ENCODE measurements around the gene CHST11. TPM values are rescaled to one million over a fixed set of nuclear protein-coding genes. Genes with fewer than 3 reads are reported as not detected.

The CHST11 gene
- total and polyA plus RNA-seq, 4 donors = 0.57 to 11.1 (median 3.7) TPM

DNA sequence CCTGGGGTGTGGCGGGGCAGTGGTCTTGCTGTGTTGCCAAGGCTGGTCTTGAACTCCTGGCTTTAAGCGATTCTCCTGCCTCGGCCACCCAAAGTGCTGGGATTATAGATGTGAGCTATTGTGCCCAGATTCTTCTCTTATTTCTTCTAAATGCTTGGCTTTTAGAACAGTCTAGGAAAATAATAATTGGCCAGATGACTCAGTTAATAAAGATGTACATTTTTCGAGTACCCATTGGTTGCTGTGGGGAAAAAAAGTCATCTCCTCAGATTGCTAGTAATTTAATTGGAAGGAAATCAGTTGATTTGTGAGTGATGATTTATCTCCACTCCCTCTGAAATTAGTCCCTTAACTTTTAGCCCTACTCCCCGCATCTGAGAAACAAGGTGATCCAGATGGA lies 45.5 kb downstream of the CHST11 start:
- no peaks in the 10 kb centered on the region for H3K36me3 ChIP-seq (ENCODE audit: control insufficient read depth in 4 of 4, insufficient read depth in 3 of 4, low read depth in 1 of 4, low read length in 3 of 4)
- WGBS = 96% methylated on average over 5 of the region's 5 CpGs
- TF ChIP-seq, protein P1, sequence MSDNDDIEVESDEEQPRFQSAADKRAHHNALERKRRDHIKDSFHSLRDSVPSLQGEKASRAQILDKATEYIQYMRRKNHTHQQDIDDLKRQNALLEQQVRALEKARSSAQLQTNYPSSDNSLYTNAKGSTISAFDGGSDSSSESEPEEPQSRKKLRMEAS (IDR thresholded peaks at IDR 0.05) = no peak
- TF ChIP-seq ATF3 (IDR thresholded peaks at IDR 0.05) = no peak
- TF ChIP-seq FOXA2 (IDR thresholded peaks at IDR 0.05) = no peak
- TF ChIP-seq RAD21 (IDR thresholded peaks at IDR 0.05) = no peak
- TF ChIP-seq, protein P2, sequence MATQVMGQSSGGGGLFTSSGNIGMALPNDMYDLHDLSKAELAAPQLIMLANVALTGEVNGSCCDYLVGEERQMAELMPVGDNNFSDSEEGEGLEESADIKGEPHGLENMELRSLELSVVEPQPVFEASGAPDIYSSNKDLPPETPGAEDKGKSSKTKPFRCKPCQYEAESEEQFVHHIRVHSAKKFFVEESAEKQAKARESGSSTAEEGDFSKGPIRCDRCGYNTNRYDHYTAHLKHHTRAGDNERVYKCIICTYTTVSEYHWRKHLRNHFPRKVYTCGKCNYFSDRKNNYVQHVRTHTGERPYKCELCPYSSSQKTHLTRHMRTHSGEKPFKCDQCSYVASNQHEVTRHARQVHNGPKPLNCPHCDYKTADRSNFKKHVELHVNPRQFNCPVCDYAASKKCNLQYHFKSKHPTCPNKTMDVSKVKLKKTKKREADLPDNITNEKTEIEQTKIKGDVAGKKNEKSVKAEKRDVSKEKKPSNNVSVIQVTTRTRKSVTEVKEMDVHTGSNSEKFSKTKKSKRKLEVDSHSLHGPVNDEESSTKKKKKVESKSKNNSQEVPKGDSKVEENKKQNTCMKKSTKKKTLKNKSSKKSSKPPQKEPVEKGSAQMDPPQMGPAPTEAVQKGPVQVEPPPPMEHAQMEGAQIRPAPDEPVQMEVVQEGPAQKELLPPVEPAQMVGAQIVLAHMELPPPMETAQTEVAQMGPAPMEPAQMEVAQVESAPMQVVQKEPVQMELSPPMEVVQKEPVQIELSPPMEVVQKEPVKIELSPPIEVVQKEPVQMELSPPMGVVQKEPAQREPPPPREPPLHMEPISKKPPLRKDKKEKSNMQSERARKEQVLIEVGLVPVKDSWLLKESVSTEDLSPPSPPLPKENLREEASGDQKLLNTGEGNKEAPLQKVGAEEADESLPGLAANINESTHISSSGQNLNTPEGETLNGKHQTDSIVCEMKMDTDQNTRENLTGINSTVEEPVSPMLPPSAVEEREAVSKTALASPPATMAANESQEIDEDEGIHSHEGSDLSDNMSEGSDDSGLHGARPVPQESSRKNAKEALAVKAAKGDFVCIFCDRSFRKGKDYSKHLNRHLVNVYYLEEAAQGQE (IDR thresholded peaks at IDR 0.05) = no peak
- TF ChIP-seq HNF4A (conservative IDR thresholded peaks at IDR 0.05) = no peak
- no peak for TF ChIP-seq HNF4G (IDR thresholded peaks at IDR 0.05)
- no peak for TF ChIP-seq YY1 (IDR thresholded peaks at IDR 0.05)
- no peak for TF ChIP-seq RXRA (IDR thresholded peaks at IDR 0.05)
- no peak for TF ChIP-seq CTCF (IDR thresholded peaks at IDR 0.05; ENCODE audit: low read depth, low read length, missing input control)
- no peak for TF ChIP-seq NR2F2 (IDR thresholded peaks at IDR 0.05)
- no peak for TF ChIP-seq FOXA1 (IDR thresholded peaks at IDR 0.05)
- no peak for TF ChIP-seq ZBTB33 (IDR thresholded peaks at IDR 0.05)
- H3K27me3 ChIP-seq (ENCODE audit: control insufficient read depth in 4 of 4, insufficient read depth in 4 of 4, low read length in 3 of 4) = no peaks in the 10 kb centered on the region
- no peak for DNase-seq (ENCODE audit: low spot score)
- no peak overlapping the region for H3K4me3 ChIP-seq (ENCODE audit: low read depth in 1 of 3, low read length in 3 of 3)
- H3K9me3 ChIP-seq (ENCODE audit: control insufficient read depth in 4 of 4, low read length in 3 of 4) = no peaks in the 10 kb centered on the region
- H3K4me1 ChIP-seq (ENCODE audit: control insufficient read depth in 4 of 4, insufficient read depth in 4 of 4, low read length in 3 of 4) = peaks cover 0 to 3% (median 0%) of the 10 kb centered on the region in 4 donors
- H3K9ac ChIP-seq (ENCODE audit: low read depth in 1 of 2, low read length in 2 of 2) = no peak overlapping the region
- no peak overlapping the region for H3K27ac ChIP-seq (ENCODE audit: low read depth in 1 of 2, low read length in 2 of 2)

DNA sequence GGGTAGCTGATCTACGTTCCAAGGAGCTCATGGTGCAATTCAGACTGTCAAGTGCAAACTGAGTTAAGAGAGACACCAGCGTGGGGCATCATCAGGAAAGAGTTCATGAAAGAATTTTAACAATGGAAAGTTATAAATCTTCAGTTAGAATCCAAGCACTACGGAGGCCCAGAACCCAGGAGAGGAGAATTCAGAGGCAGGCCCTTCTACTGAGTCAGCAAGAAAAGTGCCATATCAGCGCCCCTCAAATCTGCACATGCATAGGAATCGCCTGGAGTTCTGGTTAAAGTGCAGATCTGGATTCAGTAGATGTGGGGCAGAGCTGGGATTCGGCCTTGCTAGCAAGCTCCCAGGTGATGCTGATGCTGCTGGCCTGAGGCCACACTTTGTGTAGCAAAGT lies 45.9 kb downstream of the CHST11 start:
- WGBS = 71% methylated on average over 6 of the region's 6 CpGs
- no peak overlapping the region for H3K9ac ChIP-seq (ENCODE audit: low read depth in 1 of 2, low read length in 2 of 2)
- no peak overlapping the region for H3K27ac ChIP-seq (ENCODE audit: low read depth in 1 of 2, low read length in 2 of 2)
- H3K27me3 ChIP-seq (ENCODE audit: control insufficient read depth in 4 of 4, insufficient read depth in 4 of 4, low read length in 3 of 4) = no peaks in the 10 kb centered on the region
- H3K9me3 ChIP-seq (ENCODE audit: control insufficient read depth in 4 of 4, low read length in 3 of 4) = no peaks in the 10 kb centered on the region
- H3K4me3 ChIP-seq (ENCODE audit: low read depth in 1 of 3, low read length in 3 of 3) = no peak overlapping the region
- peaks cover 0 to 3% (median 0%) of the 10 kb centered on the region in 4 donors for H3K4me1 ChIP-seq (ENCODE audit: control insufficient read depth in 4 of 4, insufficient read depth in 4 of 4, low read length in 3 of 4)
- no peaks in the 10 kb centered on the region for H3K36me3 ChIP-seq (ENCODE audit: control insufficient read depth in 4 of 4, insufficient read depth in 3 of 4, low read depth in 1 of 4, low read length in 3 of 4)
- DNase-seq (ENCODE audit: low spot score) = no peak
- no peak for TF ChIP-seq FOXA1 (IDR thresholded peaks at IDR 0.05)
- no peak for TF ChIP-seq SP1 (IDR thresholded peaks at IDR 0.05)
- no peak for TF ChIP-seq YY1 (IDR thresholded peaks at IDR 0.05)
- TF ChIP-seq EGR1 (IDR thresholded peaks at IDR 0.05; ENCODE audit: low read depth in 2 of 2) = no peak
- TF ChIP-seq HNF4A (conservative IDR thresholded peaks at IDR 0.05) = no peak
- TF ChIP-seq RAD21 (IDR thresholded peaks at IDR 0.05) = no peak
- no peak for TF ChIP-seq ZBTB33 (IDR thresholded peaks at IDR 0.05)
- no peak for TF ChIP-seq FOXA2 (IDR thresholded peaks at IDR 0.05)
- no peak for TF ChIP-seq JUND (IDR thresholded peaks at IDR 0.05)
- TF ChIP-seq, protein P2 (IDR thresholded peaks at IDR 0.05) = no peak
- TF ChIP-seq HNF4G (IDR thresholded peaks at IDR 0.05) = no peak
- TF ChIP-seq, protein P1 (IDR thresholded peaks at IDR 0.05) = no peak
- TF ChIP-seq NR2F2 (IDR thresholded peaks at IDR 0.05) = no peak
- no peak for TF ChIP-seq RXRA (IDR thresholded peaks at IDR 0.05)
- TF ChIP-seq ATF3 (IDR thresholded peaks at IDR 0.05) = no peak

Measured in liver (tissue), 9 donors.